HG03520 (cell line): ENCODE results near the gene LRMDA.
A peak's percentile ranks its signal among the peaks of the same experiment; 100 is the strongest.

ENCODE experiments used
- ATAC-seq: cut with Tn5 transposase; IDR thresholded peaks from one replicate; pipeline ENCODE4 v1.9.1; 2021; ENCODE audit warnings: mild to moderate bottlenecking, moderate library complexity; ENCODE audit not compliant: unreplicated experiment

The LRMDA gene

GRCh38 chr10:76032700-76033039 lies 601.2 kb downstream of the LRMDA start:
- no peak for ATAC-seq

- no peak for ATAC-seq
These were observed 602.2 kb downstream of the LRMDA start for GRCh38 chr10:76033457-76034196.

DNA sequence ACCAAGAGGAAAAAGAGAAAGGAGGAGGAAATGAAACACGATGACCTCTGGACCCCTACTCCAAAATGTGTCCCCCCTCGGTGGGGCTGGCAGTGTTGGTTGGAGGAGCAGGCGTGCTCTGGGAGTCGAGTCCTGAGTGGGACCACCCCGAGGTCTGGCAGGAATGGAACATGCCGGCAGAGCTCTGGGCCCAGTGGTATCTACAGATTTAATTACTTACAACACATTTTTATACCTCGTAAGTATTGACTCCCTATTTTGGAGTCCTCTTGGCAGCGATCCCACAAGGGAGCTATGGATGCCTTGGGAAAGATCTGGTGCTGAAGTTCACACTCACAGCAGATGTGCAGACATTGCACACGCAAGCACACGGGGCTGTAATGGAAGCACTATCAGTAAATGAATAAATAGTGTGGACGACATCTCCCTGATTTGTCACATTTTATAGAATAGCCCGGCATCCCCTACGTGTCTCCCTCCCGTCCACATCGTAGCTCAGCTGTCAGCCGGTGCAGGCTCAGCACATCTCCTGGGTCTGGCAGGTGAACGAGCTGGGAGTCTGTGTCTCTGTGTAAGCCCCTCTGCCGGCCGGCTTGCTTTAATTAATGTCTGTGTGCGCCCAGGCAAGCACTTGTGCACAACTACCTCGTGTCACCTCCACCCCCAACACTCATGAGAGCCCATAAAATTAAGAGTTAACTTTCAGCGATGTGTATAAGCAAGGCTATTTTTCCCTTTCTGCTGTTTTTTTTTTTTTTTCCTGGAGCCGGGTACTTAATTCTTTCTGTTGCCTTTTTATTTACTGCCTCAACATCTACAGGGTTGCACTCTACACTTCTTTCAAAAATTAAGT lies 603.2 kb downstream of the LRMDA start:
- ATAC-seq, result no peak

GRCh38 chr10:76035206-76036110 lies 604.0 kb downstream of the LRMDA start:
- ATAC-seq, result no peak

GRCh38 chr10:76036111-76036940 lies 604.9 kb downstream of the LRMDA start:
- ATAC-seq, result peak; percentile 87

DNA sequence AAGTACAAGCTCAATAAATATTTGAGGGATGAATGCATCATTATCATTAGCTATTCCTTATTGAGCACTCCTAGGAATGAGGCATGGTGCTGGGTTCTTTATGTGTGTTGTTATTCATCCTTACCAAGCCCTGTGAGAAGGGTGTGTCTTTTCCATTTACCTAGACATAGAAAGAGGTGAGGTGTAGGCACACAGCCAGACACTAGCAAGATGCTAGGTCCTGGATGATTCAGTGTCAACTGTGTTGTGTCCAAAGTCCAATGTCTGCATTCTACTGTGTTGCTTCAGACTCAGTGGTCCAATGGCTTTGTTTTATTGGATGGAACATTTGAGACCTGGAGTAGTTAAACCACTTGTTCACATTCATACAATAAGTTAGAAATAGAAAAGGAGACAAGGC lies 605.5 kb downstream of the LRMDA start:
- no peak for ATAC-seq

GRCh38 chr10:76037531-76038155 lies 606.2 kb downstream of the LRMDA start:
- no peak for ATAC-seq

DNA sequence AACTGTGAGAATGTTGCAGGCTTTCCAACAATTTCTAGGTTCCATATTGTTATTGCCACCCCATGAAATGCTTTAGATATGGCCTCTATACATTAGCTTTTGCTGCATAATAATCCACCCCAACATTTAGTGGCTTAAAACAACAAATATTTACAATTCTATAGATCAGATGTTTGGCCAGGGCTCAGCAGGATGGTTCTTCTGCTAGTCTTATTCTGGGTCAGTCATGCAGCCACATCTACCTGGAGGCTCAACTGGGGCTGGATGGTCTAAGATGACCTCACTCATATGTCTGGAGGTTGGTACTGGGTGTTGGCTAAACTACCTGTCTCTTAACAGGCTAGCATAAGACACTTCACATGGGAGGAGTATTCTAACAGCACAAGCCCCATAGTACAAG lies 607.3 kb downstream of the LRMDA start:
- no peak for ATAC-seq

DNA sequence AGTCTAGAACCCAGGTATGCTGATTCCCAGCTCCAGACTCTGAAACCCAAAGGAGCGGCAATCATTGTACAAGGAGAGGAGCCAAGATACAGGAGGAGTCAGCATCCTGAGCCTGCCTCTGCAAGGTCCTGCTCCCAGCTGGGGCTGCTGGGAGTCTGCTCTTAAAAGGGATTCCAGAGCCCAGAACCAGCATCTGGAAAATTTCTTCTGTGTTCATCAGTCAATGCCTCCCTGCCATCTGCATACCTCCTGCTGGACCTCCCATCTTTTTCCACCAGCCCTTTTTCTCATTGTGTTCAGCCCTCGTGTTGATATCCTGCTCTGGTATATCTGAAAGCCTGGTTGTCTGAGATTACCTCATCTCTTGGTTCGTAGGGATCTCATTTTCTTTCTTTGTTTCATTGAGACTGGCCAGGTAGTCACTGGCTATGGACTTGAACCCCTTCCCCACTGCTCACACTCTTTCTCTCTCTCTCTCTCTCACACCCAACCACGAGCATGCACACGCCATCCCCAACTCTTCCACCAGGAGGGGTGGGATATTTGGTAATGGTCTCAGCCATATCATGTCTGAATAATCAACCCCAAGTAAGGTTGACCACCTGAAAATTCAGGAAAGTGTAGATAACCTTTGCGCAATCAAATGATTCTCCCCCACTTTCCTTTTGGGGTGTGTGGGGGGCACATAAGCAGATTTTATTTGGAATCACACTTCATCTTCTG lies 608.8 kb downstream of the LRMDA start:
- ATAC-seq, result no peak

DNA sequence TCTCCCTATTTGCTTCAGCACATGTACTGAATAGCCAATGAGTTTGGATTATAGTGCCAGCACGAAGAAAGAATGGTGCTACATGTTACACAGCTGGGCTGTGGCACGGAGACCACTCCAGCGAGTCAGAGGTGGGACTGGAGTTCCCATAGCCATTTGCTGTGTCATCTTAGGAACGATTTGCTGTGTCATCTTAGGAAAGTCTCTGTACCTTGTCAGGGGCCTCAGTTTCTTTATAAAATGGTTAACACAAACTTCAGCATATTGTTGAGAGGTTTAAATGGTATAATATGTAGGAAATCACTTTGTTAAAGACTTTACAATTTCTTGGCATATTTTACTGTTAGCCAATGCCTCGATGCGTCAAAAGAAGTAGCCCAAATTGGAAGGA lies 609.4 kb downstream of the LRMDA start:
- ATAC-seq, result no peak

DNA sequence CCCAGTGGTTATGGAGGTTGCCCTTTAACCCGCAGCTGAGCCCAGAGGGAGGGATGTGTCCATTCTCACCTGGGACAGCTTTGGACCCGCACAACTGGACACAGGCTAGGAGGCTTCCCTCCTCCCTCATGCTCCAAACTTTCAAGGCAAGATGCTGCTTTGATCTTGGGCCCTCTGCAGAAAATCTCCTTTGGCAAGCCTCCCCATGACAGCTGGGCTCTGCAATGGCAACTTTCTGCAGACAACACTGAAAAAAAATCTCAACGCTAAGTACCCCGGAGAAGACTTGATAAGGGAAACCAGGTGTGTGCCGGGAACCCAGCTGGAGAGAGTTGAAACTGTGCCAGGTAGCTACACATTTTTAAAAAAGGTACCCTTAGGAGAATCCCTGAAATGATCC lies 610.1 kb downstream of the LRMDA start:
- ATAC-seq, result no peak

DNA sequence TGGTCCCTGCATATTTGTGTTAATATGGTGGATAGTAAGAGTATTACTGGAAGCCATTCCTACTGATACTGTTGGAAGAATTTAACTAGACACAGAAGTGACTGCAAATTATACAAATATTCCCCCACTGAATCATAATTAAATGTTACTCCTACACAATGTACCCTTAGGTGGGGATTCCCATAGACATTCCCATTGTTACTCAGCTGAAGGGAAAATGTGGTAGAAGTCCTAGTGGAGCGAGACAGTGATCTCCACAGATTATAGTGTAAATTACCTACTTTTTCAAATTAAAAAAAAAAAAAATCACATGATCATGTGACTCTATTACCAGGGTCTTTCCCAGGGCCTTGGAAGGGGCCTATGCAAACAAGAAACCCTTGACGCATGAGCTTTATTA lies 611.8 kb downstream of the LRMDA start:
- no peak for ATAC-seq

- ATAC-seq, result no peak
These were observed 613.3 kb downstream of the LRMDA start for GRCh38 chr10:76044751-76045150.

DNA sequence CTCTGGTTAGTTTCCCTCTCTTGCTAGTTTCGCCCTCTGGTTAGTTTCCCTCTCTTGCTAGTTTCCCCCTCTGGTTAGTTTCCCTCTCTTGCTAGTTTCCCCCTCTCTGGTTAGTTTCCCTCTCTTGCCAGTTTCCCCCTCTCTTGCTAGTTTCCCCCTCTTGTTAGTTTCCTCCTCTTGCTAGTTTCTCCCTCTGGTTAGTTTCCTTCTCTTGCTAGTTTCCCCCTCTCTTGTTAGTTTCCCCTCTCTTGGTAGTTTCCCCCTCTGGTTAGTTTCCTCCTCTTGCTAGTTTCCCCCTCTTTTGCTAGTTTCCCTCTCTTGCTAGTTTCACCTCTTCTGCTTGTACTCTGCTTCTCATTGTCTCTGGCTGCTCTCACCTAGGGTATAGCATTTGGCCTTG lies 613.8 kb downstream of the LRMDA start:
- no peak for ATAC-seq

DNA sequence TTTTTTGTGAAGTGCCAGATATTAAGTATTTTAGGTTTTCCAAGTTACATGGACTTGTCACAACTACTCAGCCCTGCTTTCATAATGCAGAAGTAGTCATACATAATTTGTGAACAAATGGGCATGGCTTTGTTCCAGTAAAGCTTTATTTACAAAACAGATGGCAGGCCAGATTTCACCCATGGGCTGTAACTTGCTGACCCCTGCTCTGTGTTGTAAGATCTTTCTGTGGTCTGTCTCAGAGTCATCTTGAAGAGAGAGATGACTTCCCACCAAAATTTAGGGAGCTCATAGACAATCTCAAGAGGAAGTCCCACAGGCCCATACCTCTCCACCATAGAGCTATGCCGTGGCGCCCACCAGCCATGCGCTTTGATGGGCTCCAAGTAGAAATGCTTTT lies 616.1 kb downstream of the LRMDA start:
- no peak for ATAC-seq

- no peak for ATAC-seq
These were observed 618.3 kb downstream of the LRMDA start for GRCh38 chr10:76049581-76050290.

- ATAC-seq, result no peak
These were observed 618.8 kb downstream of the LRMDA start for GRCh38 chr10:76050291-76050625.

DNA sequence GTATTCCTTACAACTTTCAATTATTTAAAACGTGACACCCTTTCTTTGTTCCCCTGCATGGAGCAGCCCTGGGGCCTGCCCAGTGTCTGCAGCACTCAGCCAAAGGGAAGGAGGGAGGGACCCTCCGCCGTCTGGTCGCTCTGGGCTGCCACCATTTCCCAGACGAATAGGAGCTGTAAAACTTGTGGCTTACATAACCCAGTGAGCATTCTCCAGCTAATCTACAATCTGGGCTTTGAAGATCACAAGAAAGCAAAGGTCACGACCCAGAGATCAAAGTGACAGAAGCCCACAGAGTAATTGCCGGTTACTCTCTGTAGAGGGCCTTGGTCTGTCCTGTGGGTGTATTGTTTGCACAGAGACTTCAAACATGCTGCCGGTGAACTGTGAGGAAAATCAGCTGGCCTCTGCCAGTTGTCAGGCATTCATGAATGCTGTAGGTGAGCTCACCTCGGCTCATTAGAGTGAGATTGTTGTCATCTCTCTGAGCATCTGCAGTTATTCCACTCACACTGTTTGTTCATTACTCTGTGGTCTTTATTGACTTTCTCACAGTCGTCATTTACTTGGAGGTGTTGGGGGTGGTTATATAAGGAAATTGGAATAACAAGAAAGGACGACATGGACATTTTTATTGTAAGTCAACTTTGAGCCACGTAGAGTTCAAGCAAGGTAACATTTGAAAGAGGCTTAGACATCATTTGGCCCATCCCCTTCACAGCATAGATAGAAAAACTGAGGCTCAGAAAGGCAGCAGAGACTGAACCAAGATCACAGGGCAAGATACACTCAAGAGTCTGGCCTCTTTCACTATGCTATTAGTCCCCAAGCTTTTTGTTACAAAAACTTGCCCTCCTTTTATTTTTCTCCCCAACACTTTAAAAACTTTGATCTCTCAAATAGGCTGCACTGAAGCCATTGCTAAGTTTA lies 619.8 kb downstream of the LRMDA start:
- ATAC-seq, result no peak
